GM18519 (cell line): ENCODE measurements around the gene IL22RA1.

Experiments
- ATAC-seq: cut with Tn5 transposase; IDR thresholded peaks from one replicate; pipeline ENCODE4 v1.9.1; 2021; ENCODE audit warnings: mild to moderate bottlenecking, moderate library complexity; ENCODE audit not compliant: unreplicated experiment, low FRiP score

IL22RA1 gene

DNA sequence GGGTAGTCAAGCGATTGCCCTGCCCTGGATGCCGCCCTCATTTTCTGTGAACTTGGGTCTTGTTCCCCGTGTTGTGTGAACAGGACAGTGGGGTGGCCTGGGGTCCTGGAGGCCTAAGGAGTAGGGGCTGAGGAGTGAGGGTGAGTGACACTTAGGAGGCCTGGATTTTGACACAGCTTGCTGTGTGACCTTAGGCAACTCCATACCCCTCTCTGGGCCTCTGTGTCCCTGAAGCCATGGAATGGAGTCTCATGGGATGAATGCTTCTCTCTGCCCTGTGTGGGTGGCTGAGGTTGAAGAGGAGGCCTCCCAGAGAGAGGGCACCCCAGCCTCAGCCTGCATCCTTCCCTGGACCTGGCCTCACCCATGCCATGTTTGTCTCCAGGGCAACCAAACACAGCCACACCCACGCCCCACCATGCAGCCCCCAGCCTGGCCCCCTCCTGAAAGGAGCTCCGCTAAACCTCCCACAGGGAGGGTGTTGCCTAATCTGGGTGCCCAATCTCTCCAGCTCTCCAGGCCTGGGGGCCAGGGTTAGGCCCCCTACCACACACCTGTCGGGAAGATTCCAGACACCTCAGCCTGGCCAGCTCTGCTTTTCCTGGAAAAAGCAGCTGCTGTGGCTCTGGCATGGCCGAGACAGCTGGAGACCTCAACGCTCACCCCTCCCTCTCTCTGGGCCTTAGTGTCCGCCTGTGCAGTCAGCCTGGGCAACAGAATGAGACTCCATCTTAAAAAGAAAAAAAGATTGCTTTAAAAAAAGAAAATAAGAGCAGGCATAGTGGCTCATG lies 40.9 kb downstream of the IL22RA1 start:
- no peak for ATAC-seq

DNA sequence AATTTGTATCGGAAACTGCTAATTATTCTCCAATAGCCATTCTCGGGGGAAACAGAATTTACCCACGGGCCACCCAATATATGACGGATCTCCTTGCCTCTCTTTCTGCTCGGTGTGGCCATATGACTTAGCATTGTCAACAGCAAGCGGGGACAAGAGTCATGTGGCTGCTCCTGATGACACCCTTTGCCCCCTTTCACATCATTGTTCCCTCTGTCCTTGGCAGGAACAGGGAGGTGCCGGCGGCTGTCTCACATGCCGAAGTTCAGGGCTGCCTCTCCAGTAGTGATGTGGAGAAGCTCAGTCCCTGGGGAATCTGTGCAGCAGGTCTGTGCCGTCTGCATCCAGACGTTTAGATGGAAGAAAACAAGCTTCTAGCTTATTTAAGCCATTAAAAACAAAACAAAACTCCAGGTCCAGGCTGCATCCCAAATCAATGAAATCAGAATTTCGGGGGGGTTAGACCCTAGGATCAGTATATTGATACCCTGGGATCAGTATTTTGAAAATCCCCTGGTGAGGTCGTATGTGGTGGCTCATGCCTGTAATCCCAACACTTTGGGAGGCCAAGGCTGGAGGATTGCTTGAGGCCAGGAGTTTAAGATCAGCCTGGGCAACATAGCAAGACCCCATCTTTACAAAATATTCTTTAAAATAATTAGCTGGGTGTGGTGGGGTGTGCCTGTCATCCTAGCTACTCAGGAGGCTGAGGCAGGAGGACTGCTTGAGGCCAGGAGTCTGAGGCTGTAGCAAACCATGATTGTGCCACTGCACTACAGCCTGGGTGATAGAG lies 41.8 kb downstream of the IL22RA1 start:
- ATAC-seq = no peak

DNA sequence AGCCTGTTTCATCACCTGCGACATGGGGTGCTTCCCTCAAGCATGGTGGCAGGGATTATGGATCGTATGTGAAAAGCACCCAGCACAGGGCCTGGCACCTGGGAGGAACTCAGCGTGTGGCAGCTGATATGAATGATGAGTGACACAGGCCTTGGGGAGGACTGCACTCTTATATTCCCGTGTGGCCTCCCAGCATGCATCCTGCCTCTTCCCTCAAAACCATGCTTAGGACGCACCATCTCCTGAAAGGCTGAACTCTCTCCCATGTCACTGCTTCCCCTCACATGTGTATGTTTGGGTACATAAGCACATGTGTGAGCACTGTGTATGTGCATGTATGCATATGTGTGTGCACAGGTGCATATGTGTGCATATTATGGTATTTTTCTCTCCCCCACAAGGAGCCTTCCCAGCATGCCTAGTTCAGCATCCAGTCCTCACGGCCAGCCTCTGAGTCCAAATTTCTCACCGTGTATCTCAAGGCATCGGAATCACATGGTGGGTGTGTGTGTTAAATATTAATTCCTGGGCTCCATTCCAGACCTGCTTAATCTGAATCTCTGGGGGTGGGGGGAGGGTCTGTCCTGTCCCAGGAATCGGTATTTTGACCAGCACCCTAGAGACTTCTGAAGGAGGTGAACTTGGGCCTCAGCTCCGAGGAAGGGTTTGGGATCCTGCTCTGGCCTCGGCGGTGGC lies 43.8 kb downstream of the IL22RA1 start:
- ATAC-seq = no peak

DNA sequence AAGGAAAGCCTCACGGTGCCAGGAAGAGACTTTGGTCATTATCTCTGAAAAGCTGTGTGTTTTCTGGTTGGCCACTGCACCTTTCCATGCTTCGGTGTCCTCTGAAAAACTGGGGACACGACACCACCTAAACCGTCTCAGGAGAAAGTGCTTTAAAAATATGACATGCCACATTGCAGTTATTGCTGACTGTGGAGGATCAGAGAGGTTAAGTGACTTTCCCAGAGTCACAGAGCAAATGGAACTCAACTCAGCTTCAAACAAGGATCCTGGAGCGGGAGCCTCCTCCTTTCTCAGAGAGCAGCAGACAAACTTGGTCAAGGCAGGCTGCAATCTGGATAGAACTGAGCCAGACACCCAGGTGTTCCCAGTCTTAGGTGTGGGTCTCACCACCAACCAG lies 44.8 kb downstream of the IL22RA1 start:
- ATAC-seq = no peak

DNA sequence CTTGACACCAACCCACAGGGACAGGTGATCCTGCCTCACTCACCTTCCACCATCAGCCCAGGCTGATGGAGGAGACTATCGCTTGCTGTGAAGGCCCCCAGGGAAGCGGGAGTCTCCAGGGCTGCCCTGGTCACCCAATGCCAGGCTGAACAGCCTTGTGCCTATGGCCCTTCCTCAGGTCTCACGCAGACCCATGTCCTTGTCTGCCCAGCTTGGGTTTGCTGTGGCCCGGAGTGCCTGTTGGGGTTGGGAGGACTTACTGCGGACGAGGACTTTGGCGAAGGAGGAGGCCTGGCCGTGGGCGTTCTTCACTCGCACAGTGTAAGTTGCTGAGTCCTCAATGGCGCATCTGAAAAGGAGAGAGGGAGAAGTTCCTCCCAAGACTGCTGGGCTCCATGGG lies 45.3 kb downstream of the IL22RA1 start:
- no peak for ATAC-seq

DNA sequence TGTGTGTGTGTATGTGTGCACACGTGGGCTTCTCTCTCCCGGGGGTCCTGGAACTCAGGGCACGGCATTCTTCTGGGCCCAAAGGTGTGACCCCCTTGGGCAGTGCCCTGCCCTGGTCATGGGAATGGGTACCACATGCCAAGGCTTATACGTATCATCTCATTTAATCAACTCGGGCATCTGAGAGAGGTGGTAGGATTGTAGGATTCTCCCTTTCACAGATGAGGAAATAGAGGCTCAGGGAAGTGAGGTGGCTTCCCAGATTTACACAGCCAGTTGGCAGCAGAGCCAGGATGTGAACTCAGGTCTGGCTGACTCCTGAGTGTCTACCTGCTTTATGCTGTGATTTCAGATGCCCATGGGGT lies 46.2 kb downstream of the IL22RA1 start:
- no peak for ATAC-seq

DNA sequence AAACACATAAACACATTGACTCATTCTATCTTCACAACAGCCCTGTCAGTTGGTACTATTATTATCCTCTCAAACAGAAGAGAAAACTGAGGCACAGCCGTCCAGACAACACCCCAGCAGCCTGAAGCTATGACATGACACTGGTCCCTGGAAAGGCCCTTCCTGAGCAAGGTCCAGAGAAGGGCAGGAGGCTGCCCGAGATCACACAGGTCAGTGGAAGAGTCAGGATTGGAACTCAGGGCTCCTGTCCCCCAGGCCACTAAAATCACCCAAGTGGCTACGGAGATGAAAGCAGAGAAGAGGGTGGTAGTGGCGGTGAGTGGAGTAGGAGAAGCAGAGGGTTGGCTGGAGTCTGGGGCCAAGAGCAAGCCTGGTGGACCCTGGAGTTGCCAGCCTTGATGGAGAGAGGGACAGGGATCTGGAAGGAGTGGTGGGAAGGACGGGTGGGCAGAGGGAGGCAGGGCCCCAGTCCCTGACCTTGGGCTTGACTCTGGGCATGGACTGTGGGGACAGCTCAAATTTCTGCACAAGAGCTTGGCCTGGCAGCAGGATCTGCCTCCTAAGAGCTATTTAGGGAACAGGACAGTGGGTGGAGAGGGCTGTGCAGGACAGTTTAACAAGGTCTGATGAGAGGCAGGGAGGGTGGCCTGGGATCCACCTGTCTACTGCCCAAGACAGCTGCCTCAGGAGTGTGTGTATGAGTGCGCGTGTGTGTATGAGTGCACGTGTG lies 46.8 kb downstream of the IL22RA1 start:
- ATAC-seq = no peak

DNA sequence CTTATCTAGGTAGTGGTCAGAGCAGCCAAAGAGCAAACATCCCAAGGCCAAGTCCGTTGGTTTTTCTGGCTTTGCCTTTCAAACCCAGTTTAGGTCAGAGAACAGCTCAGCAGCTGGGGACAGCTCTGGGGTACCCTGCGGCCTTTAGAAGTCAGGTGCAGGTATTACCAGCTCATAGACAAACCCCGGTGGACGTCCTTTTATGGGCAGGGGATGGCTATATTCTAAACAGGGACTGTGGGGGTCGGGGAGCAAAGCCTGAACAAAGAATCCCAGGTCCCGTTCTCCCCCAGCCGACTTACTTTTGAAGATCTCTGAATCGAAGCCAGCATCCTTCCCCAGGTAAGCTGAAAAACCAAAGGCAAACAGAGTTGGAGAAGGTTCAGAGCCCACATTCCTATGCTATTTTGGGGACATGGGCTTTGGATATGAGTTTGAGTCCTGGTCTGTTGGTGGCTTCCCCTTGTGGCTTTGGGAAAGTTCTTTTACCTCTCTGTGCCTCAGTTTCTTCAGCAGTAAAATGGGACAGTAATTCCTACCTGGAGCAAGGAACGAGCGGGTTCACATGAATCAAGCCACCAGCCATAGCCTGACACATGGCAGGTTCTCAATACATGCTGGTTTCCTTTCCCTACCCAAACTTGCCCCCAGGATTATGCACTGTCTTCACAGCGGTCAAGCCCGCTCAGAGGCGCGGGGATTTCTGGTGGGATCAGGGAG lies 47.6 kb downstream of the IL22RA1 start:
- no peak for ATAC-seq

DNA sequence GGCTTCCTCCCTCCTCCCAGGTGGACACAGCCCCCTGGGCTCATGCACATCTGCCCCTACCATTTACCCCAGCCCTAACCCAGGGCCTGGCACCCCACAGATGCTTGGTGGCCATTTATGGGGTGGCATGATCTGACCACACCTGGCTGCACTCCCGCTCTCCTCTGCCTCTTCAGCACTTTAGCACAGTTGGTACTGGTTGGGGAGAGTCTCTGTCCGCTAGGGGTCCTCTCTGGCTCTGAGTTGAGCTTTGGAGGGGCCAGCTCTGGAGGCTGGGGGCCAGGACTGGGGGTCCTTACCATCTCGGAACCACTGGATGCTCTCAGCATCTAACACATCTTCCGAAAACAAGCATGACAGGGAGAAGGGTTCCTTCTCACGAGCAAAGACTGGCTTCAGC lies 48.4 kb downstream of the IL22RA1 start:
- ATAC-seq = no peak

DNA sequence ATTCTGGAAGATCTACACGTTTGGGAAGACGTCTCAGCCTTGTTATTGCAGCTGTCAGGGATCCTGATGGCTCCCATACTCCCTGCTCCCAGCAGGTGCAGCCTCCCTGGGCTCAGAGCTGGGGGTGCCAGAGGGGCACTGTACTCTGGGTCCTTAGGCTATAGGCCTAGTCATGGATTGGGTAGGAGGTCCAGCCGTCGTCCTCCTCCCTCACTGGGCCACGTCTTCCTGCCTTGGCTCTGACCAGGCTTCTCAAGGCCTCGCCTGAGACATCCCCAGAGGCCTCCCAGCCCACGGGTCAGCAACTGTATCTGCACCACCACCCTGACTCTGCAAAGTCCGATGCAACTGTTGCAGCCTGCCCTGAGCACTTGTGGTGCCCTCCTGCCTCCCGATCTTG lies 49.2 kb downstream of the IL22RA1 start:
- no peak for ATAC-seq

DNA sequence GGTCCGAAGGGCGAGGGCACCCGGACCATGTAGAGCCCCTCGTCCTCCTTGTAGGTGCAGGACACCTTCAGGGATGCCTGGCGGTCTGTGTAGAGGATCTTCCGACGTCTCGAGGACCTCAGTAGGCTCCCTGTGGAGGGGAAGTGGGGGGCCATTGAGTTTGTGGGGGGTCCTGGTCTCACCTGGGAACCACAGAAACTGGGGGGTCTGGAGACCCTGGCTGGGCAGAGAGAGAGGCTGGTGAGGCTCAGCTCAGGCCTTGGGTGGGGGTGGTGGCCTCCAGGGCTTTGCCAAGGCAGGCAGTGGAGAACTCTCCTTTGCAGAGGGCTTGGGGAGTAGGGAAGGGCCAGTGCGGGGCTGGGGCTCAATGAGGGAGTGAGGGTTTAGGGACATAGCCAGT lies 50.0 kb downstream of the IL22RA1 start:
- ATAC-seq = no peak

DNA sequence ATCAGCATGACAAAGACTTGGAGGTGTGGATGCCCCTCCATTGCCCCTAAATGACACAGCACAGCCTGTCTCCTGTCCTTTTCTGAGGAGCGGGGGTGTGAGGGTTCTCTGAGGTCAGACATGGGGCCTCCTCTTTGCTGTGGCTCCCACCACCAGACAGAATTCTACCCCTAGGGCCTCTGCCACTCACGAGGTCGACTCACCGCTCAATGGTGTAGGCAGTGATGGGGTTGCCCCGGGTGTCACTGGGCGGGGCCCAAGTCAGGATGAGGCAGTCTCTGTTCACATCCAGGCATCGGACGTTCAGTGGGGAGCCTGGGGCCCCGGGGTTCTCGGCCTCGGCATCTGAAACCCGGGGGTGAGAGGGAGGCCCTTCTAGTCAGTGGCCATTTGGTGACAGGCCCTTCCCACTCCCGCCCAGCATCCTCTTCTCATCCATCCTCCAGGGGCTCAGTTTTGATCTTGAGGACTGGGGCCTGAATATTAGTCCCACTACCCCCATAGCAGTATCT lies 50.9 kb downstream of the IL22RA1 start:
- no peak for ATAC-seq

DNA sequence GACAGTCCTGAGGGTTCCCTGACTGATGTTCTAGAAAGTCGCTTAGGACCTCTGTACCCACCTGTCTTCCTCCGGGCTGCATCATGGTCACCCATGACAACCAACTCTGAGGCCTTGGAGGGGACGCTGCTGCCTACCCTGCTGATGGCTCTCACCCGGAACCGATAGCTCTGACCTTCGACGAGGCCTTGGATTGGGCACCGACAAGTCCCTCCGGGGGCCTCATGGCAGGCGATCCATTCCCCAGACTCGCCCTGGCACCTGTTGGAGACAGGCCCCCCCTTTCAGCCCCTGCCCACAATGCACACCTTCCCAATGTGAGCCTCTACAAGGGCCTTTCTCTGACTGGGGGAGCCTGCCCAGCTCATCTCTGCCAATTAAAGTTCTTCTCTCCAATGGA lies 52.2 kb downstream of the IL22RA1 start:
- ATAC-seq = no peak

DNA sequence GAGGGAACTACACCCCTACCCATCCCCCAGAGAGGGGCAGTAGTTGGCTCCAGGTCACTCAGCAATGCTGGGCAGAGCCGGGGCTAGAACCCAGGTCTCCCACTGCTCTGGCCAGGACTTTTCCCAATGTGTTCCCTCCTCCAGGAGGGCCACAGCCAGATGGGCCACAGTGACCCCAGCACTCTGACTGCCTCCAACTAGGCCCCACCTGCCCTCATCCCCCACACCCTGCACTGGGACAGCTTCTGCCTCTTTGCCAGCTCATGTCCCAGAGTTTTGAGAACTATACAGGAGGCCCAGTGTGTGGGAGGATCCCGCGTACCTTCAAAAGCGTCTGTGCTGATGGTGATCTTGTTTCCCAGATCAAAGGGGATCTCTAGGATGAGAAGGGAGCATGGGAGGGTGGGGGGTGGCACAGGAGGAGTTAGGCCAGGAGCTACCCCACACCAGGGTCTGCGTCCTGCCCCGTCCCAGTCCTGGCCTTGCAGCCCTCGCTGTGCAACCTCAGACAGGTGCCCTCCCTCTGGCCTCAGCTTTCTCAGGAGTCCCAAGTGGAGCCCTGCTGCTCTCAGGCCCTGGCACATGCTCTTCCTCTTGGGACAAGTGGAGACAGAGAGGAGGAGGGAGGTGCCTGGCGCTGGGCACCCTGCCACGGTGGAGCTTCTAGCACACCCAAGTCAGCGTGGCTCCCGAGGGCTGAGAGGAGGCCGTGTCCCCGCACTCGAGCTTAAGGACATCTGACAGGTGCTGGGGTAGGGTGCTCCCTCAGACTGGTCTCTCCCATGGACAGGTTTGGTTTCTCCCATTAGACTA lies 53.0 kb downstream of the IL22RA1 start:
- no peak for ATAC-seq

DNA sequence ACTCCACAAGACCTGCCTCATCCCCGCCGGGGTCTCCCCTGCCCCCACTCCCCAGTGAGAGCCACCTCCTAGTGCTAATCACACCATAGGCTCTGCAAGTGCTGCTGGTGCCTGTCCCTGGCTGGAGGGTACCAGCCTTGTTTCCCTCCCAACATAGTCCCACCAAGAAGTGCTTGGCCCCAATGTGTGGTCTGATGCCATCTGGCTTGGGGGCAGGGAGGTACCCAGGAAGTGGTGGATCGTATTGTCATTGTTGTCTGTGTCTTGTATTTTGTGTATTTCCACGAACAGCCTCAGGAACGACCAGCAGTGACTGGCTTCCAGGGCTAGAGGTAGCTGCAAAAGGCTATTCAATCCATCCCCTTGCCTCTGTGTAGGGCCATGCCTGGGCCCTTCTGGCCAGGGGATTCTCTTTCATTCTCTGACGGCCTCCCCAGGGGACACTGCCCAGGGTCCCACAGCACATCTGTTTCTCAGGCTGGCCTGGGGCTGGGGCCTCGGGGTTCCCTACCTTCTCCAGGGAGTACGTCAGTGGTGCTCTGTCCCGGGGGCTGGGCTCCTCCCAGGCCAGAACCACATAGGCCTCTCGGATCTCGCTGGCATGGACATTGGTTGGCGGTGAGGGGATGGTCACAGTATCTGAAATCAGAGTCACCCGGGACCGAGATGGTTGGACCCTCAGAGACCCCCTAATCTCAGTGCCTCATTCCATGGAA lies 53.8 kb downstream of the IL22RA1 start:
- ATAC-seq = no peak

DNA sequence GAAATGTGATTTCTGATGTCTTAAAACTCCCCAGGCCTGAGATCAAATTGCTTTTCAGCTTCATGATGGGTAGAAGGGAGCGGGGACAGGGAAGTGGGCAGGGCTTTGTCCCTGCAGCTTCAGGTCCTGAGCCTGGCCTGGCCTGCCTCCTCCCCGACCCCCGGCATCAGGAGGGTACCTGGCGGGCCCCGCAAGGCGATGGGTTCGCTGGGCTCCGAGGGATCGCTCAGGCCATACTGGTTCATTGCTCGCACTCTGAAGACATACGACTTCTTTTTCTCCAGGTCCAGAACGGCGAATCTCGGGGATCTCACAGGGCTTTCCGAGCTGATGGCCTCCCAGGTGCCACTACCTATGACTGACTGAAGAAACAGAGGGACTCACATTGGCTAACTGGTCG lies 56.5 kb downstream of the IL22RA1 start:
- no peak for ATAC-seq

DNA sequence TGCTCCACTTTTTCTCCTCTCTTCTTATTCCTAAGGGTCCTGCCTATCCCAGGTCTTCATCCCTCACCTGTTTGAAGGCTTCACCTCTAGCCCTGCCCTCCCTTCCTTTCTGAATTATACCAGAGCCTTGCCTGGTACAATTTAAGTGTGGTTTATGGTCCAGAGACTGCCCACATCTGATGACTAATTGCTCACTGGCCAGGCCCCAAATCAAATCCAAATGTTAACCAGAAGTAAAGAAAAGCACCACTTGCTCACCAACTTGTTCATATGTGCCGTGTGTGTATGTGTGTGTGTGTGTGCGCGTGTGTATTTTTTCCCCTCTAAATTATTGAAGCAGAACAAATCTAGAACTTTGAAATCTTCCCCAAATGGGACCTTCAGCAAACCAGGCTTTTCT lies 57.4 kb downstream of the IL22RA1 start:
- ATAC-seq = no peak

DNA sequence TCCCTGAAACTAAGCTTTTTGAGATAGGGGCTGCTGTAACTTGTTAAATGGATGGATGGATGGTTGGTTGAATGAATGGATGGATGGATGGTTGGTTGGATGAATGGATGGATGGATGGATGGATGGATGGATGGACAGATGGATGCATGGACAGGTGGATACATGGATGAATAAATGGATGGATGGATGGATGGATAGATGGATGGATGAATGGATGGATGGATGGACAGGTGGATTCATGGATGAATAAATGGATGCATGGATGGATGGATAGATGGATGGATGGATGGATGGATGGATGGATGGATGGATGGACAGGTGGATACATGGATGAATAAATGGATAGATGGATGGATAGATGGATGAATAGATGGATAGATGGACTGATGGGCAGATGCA lies 57.9 kb downstream of the IL22RA1 start:
- ATAC-seq = no peak

DNA sequence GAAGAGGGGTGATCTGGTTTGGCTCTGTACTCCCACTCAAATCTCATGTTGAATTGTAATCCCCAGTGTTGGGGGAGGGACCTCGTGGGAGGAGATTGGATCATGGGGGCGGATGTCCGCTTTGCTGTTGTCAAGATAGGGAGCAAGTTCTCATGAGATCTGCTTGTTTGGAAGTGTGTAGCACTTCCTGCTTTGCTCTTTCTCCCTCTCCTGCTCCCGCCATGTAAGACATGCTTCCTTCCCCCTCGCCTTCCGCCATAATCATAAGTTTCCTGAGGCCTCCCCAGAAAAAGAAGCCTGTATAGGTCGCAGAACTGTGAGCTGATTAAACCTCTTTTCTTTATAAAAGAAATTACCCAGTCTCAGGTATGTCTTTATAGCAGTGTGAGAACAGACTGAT lies 58.9 kb downstream of the IL22RA1 start:
- no peak for ATAC-seq
